Mesenchymal stem cell (in vitro differentiated cells and primary cell): ENCODE measurements around the gene MAPK8.
A peak's percentile ranks its signal among the peaks of the same experiment; 100 is the strongest.

Source experiments
- DNase-seq: peaks from one replicate; pipeline ENCODE4 v3.0.0-alpha.2; 2013
- H2AFZ ChIP-seq: one replicate; pipeline ENCODE4 v1.6.1; 2013; ENCODE audit warnings: low read depth, mild to moderate bottlenecking, control low read depth, inconsistent platforms, low read length, moderate library complexity
- H2AK5ac ChIP-seq: 2 replicates; pipeline ENCODE4 v1.6.1; 2013; ENCODE audit warnings: low read length, moderate library complexity, mild to moderate bottlenecking, inconsistent platforms; ENCODE audit not compliant: severe bottlenecking
- H2BK120ac ChIP-seq: one replicate; pipeline ENCODE4 v1.6.1; 2013; ENCODE audit warnings: low read depth, mild to moderate bottlenecking, inconsistent platforms, low read length, moderate library complexity
- H2BK12ac ChIP-seq, 2 experiments: one replicate each; pipeline ENCODE4 v1.6.1; 2013; ENCODE audit warnings: inconsistent platforms in 2 of 2, low read length in 2 of 2, mild to moderate bottlenecking in 2 of 2, moderate library complexity in 2 of 2, control low read depth in 1 of 2
- H2BK15ac ChIP-seq: one replicate; pipeline ENCODE4 v1.6.1; 2013; ENCODE audit warnings: mild to moderate bottlenecking, low read depth, inconsistent platforms; ENCODE audit not compliant: poor library complexity, severe bottlenecking
- H2BK5ac ChIP-seq: 2 replicates; pipeline ENCODE4 v1.6.1; 2013; ENCODE audit warnings: low read depth, mild to moderate bottlenecking, low read length, control low read depth, inconsistent platforms; ENCODE audit not compliant: poor library complexity, severe bottlenecking
- H3K14ac ChIP-seq, 2 experiments: one replicate each; pipeline ENCODE4 v1.6.1; 2013; ENCODE audit warnings: inconsistent platforms in 2 of 2, low read length in 2 of 2, control low read depth in 1 of 2, mild to moderate bottlenecking in 1 of 2, moderate library complexity in 1 of 2
- H3K18ac ChIP-seq, 2 experiments: one replicate each; pipeline ENCODE4 v1.6.1; 2013; ENCODE audit warnings: inconsistent platforms in 2 of 2, low read length in 2 of 2, control low read depth in 1 of 2, low read depth in 1 of 2, mild to moderate bottlenecking in 1 of 2
- H3K23ac ChIP-seq, 2 experiments: one replicate each; pipeline ENCODE4 v1.6.1; 2013; ENCODE audit warnings: inconsistent platforms in 2 of 2, low read length in 2 of 2, mild to moderate bottlenecking in 2 of 2, moderate library complexity in 2 of 2, control low read depth in 1 of 2
- H3K27ac ChIP-seq: 2 replicates; pipeline ENCODE4 v1.5.1; 2013; ENCODE audit warnings: mild to moderate bottlenecking, moderate library complexity, low read length, control low read depth, inconsistent platforms; ENCODE audit not compliant: poor library complexity, severe bottlenecking
- H3K27me3 ChIP-seq, 2 experiments: 2 replicates each; pipeline versions ENCODE4 v1.6.1 to v1.7.0; 2013; ENCODE audit warnings: low read length in 2 of 2, mild to moderate bottlenecking in 2 of 2, moderate library complexity in 2 of 2, control low read depth in 1 of 2, inconsistent platforms in 1 of 2; ENCODE audit not compliant: control insufficient read depth in 1 of 2, insufficient read depth in 1 of 2
- H3K36me3 ChIP-seq, 2 experiments: 2 replicates each; pipeline versions ENCODE4 v1.6.1 to v1.7.0; 2013; ENCODE audit warnings: low read length in 2 of 2, control low read depth in 1 of 2, inconsistent platforms in 1 of 2, low read depth in 1 of 2, mild to moderate bottlenecking in 1 of 2; ENCODE audit not compliant: insufficient read depth in 2 of 2, control insufficient read depth in 1 of 2
- H3K4ac ChIP-seq, 2 experiments: one replicate each; pipeline ENCODE4 v1.6.1; 2013; ENCODE audit warnings: inconsistent platforms in 2 of 2, low read length in 2 of 2, mild to moderate bottlenecking in 2 of 2, moderate library complexity in 2 of 2, control low read depth in 1 of 2, low read depth in 1 of 2
- H3K4me1 ChIP-seq: 2 replicates; pipeline ENCODE4 v1.6.1; 2013; ENCODE audit warnings: low read depth, low read length, control low read depth; ENCODE audit not compliant: control insufficient read depth, insufficient read depth
- H3K4me2 ChIP-seq: 2 replicates; pipeline ENCODE4 v1.6.1; 2013; ENCODE audit warnings: low read length, mild to moderate bottlenecking, inconsistent platforms; ENCODE audit not compliant: poor library complexity, severe bottlenecking
- H3K4me3 ChIP-seq, 2 experiments: 2 replicates each; pipeline versions ENCODE4 v1.5.1 to v1.7.0; 2013; ENCODE audit warnings: low read length in 2 of 2, mild to moderate bottlenecking in 2 of 2, control low read depth in 1 of 2, low read depth in 1 of 2; ENCODE audit not compliant: insufficient read depth in 1 of 2
- H3K79me1 ChIP-seq: replicated peaks from 2 replicates; pipeline ENCODE4 v1.6.1; 2013; ENCODE audit warnings: mild to moderate bottlenecking, control low read depth, low read length, inconsistent platforms; ENCODE audit not compliant: poor library complexity, severe bottlenecking
- H3K9ac ChIP-seq: 2 replicates; pipeline ENCODE4 v1.7.0; 2013; ENCODE audit warnings: mild to moderate bottlenecking, low read length, moderate library complexity
- H3K9me3 ChIP-seq: 2 replicates; pipeline ENCODE4 v1.7.0; 2013; ENCODE audit warnings: mild to moderate bottlenecking, low read length; ENCODE audit not compliant: control insufficient read depth
- H4K8ac ChIP-seq: one replicate; pipeline ENCODE4 v1.6.1; 2013; ENCODE audit warnings: inconsistent platforms, mild to moderate bottlenecking, low read length, moderate library complexity
- H4K91ac ChIP-seq: one replicate; pipeline ENCODE4 v1.6.1; 2013; ENCODE audit warnings: mild to moderate bottlenecking, low read length, inconsistent platforms
- WGBS: methylation state at CpG from one replicate; pipeline ENCODE4 v1.1.7; 2013; ENCODE audit warnings: mixed read lengths; 5-methylcytosine and 5-hydroxymethylcytosine counted together

The MAPK8 gene

DNA sequence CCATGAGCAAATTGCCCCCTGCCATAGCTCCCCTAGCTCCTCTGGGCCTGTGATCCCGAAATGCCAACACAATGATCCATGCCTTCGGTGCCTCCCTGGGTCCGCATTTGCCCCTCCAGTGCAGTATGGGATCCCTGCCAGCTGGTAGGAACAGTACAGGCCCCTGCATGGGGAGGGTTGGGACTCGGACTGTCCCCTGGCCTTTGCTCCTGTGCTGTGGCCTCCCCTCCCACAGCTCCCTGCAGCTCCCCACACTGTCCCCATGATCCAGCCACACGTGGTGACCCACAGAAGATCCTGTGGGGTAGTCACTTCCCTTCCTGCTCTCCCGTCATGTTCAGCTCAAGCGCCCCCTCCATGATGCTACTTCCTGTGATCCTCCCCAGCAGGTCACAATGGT lies 140.3 kb downstream of the MAPK8 start:
- H2AFZ ChIP-seq, result no peak overlapping the region
- no peak overlapping the region for H2BK12ac ChIP-seq
- H3K27ac ChIP-seq, result no peak overlapping the region
- H3K36me3 ChIP-seq, result peaks cover 41 to 95% of the 10 kb centered on the region in 2 experiments
- no peak overlapping the region for H3K4me3 ChIP-seq
- H3K18ac ChIP-seq, result no peak overlapping the region
- no peak overlapping the region for H4K91ac ChIP-seq
- no peak overlapping the region for H3K9ac ChIP-seq
- H2BK120ac ChIP-seq, result no peak overlapping the region
- no peak overlapping the region for H2BK15ac ChIP-seq
- H3K27me3 ChIP-seq, result no peaks in the 10 kb centered on the region
- peaks cover 2% of the 10 kb centered on the region for H3K79me1 ChIP-seq
- no peak overlapping the region for H2AK5ac ChIP-seq
- 94% methylated on average over 7 of the region's 7 CpGs for WGBS
- no peak overlapping the region for H3K4ac ChIP-seq
- H3K4me2 ChIP-seq, result no peak overlapping the region
- no peak overlapping the region for H3K23ac ChIP-seq
- H4K8ac ChIP-seq, result no peak overlapping the region
- H2BK5ac ChIP-seq, result no peak overlapping the region
- H3K14ac ChIP-seq, result no peak overlapping the region
- no peak for DNase-seq
- H3K4me1 ChIP-seq, result peaks cover 17% of the 10 kb centered on the region
- no peaks in the 10 kb centered on the region for H3K9me3 ChIP-seq

DNA sequence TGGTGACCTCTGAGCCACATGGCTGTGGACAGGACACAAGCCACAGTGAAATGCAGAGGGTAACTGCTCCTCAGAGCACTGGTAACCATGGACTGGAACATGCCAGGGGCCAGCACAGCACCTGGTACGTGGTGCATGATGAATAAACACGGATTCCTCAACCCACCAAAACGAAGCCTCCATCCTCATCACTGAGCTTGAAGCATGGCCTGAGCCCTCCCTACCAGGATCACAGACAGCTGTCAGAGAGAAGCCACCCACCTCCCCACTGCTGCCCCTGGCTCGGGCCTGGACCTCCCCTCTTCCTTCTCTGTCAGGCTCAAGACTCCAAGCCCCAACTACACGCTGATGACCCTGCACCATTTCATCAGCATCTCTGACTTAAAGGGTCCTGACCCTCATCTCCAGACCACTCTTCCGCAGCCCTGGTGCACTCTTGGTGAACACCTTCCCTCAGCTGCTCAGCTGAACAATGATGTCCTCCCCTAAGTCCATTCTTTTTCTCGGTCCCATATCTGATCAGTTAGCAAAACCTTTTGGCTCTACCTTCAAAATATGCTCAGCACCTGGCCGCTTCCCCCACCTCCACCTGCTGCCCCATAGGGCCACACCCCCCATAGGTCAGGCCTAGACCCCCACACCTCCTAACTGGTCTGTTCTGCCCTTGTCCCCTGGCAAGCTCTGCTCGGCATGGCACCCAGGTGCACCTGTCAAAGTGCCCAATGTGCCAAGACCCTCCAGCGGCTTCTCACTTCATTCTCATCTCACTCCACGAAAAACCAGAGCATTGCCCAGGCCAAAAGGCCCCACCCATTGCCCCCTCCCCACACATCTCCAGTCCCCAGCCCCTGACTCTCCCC lies 141.1 kb downstream of the MAPK8 start:
- Histone ChIP-seq H3K4me2 (no peak overlapping the region), H2BK120ac (no peak overlapping the region), H3K36me3 (peaks cover 44 to 95% of the 10 kb centered on the region in 2 experiments), H3K9me3 (no peaks in the 10 kb centered on the region), H2BK12ac (no peak overlapping the region), H3K18ac (no peak overlapping the region), H4K91ac (peak overlapping the region; percentile 5), H3K4me3 (no peak overlapping the region), H3K27ac (no peak overlapping the region), H2AK5ac (no peak overlapping the region), H2AFZ (no peak overlapping the region), H3K4me1 (peaks cover 17% of the 10 kb centered on the region), H3K9ac (no peak overlapping the region), H3K27me3 (no peaks in the 10 kb centered on the region), H3K79me1 (peaks cover 2% of the 10 kb centered on the region), H4K8ac (no peak overlapping the region), H3K4ac (no peak overlapping the region), H2BK15ac (no peak overlapping the region), H2BK5ac (no peak overlapping the region), H3K14ac (no peak overlapping the region), H3K23ac (no peak overlapping the region)
- no peak for DNase-seq
- 92% methylated on average over 11 of the region's 11 CpGs for WGBS

DNA sequence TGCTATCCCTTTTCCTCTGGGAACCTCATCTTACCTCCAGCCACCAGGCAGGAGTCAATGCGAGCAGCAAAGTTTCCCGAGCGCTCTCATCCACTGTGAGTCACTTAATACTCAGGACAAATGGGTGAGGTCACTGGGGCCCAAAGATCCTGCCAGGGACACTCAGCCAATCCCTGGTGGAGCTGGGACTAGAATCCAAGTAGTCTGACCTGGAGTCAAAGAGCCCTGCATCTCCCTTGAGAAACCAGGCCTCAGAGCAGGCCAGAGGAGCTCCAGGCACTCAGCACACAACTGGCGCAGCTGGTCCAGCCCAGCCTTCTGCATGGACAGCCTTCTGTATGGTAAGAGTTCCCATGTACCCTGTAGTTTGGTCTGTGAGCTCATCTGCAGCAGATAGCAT lies 142.3 kb downstream of the MAPK8 start:
- Histone ChIP-seq H3K36me3 (peaks cover 53 to 95% of the 10 kb centered on the region in 2 experiments), H3K79me1 (peaks cover 2% of the 10 kb centered on the region), H3K4me1 (peaks cover 17% of the 10 kb centered on the region), H3K27ac (no peak overlapping the region), H3K9ac (peak overlapping the region; percentile 39), H2AFZ (no peak overlapping the region), H3K14ac (no peak overlapping the region), H2BK12ac (no peak overlapping the region), H4K8ac (no peak overlapping the region), H2BK5ac (no peak overlapping the region), H3K23ac (no peak overlapping the region), H3K18ac (no peak overlapping the region), H3K4me3 (no peak overlapping the region), H3K4me2 (no peak overlapping the region), H2BK120ac (no peak overlapping the region), H2BK15ac (no peak overlapping the region), H3K4ac (no peak overlapping the region), H3K27me3 (no peaks in the 10 kb centered on the region), H4K91ac (no peak overlapping the region), H3K9me3 (no peaks in the 10 kb centered on the region), H2AK5ac (no peak overlapping the region)
- 51% methylated on average over 4 of the region's 4 CpGs for WGBS
- peak; percentile 62 for DNase-seq

DNA sequence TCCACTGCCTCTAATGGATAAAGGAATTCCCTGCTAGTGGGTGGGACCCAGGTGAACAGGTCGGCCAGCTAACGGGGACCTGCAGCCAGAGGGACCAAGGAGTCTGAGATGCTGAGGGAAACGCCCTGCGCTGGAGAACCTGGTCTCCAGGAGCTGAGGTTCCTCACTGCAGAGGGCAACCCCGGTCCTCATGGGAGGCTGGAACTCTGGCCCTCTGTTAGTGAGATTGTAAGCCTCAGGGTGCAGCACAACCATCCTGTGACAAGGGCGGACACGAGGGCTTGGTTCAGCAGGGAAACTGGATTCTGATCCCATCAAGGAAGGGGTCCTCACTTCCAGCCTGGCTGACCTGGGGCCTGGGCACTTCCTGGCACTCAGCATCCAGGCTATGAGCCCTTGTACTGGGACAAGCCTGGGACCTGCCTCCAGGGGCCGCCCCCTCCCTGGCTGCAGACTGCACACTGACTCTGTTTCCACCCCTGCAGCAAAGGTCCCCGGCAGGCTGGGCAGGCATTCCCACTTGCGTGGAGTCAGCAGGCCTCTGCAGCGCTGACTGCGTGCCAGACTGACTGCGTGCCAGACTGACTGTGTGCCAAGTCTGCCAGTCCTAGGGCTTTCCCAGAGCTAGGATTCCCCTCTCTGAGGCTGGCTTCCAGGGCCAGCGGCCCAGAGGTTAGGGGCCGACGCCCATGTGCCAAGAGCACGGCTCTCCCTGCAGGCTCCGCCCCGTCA lies 143.2 kb downstream of the MAPK8 start:
- peak overlapping the region; percentile 71 for H4K8ac ChIP-seq
- no peak overlapping the region for H3K4me3 ChIP-seq
- no peak overlapping the region for H2AFZ ChIP-seq
- H2BK120ac ChIP-seq, result no peak overlapping the region
- no peak overlapping the region for H2BK5ac ChIP-seq
- no peak overlapping the region for H2BK12ac ChIP-seq
- no peak overlapping the region for H3K27ac ChIP-seq
- H3K18ac ChIP-seq, result peak overlapping the region in 1 of 2 experiments; percentile 13
- peaks cover 53 to 93% of the 10 kb centered on the region in 2 experiments for H3K36me3 ChIP-seq
- H3K23ac ChIP-seq, result no peak overlapping the region
- WGBS, result 92% methylated on average over 19 of the region's 19 CpGs
- peaks cover 15% of the 10 kb centered on the region for H3K4me1 ChIP-seq
- no peak overlapping the region for H2AK5ac ChIP-seq
- no peaks in the 10 kb centered on the region for H3K9me3 ChIP-seq
- no peak for DNase-seq
- peak overlapping the region in 1 of 2 experiments; percentile 5 for H3K14ac ChIP-seq
- no peaks in the 10 kb centered on the region for H3K27me3 ChIP-seq
- no peak overlapping the region for H3K4me2 ChIP-seq
- no peak overlapping the region for H2BK15ac ChIP-seq
- peaks cover 2% of the 10 kb centered on the region for H3K79me1 ChIP-seq
- no peak overlapping the region for H4K91ac ChIP-seq
- H3K9ac ChIP-seq, result peak overlapping the region; percentile 39
- H3K4ac ChIP-seq, result no peak overlapping the region
